WERI-Rb-1 (cell line): ENCODE data around the gene IRAK1.

Source experiments
- DNase-seq: peaks from one replicate; pipeline ENCODE4 v3.0.0-alpha.2; 2020
- H3K27ac ChIP-seq: fragments of 250-450 bp; sonication (Bioruptor Pico); 2 replicates; pipeline ENCODE4 v1.5.1; 2020; ENCODE audit warnings: mild to moderate bottlenecking, moderate library complexity
- H3K27me3 ChIP-seq: fragments of 250-450 bp; sonication (Bioruptor Pico); 2 replicates; pipeline ENCODE4 v1.5.1; 2021; ENCODE audit warnings: mild to moderate bottlenecking, low read depth, moderate library complexity; ENCODE audit not compliant: insufficient read depth, severe bottlenecking
- H3K36me3 ChIP-seq: fragments of 250-450 bp; sonication (Bioruptor Pico); 2 replicates; pipeline ENCODE4 v1.5.1; 2020; ENCODE audit warnings: mild to moderate bottlenecking, moderate library complexity
- H3K4me3 ChIP-seq: 2 replicates; pipeline ENCODE4 v1.5.1; 2011; ENCODE audit warnings: low read depth, mild to moderate bottlenecking, control low read depth, low read length
- H3K9me3 ChIP-seq: fragments of 250-450 bp; sonication (Bioruptor Pico); 2 replicates; pipeline ENCODE4 v1.5.1; 2021; ENCODE audit warnings: mild to moderate bottlenecking, moderate library complexity; ENCODE audit not compliant: severe bottlenecking
- TF ChIP-seq, protein P1 (sequence below): IDR thresholded peaks from 2 replicates; pipeline ENCODE4 v1.5.1; 2011; ENCODE audit warnings: low read depth, mild to moderate bottlenecking, control low read depth, inconsistent platforms, low read length

IRAK1 gene

DNA sequence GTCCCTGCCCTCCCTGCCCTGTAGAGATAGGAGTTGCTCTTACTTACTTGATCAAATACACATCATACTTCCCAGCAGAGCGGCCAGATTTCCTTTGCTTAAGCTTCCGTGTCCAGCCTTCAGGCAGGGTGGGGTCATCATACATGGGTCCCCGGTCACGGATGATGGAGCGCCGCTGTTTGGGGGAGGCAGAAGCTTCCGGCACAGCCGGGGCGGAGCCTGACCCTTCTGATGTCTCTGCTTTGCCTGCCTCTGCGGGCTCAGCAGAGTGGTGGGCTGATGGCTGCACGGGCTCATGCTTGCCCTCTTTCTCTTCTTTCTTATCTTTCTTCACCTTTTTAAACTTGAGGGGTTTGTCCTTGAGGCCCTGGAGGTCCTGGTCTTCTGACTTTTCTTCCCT lies 12.5 kb upstream of the IRAK1 start:
- no peak overlapping the region for H3K27ac ChIP-seq
- H3K36me3 ChIP-seq: peaks cover 76% of the 10 kb centered on the region
- H3K4me3 ChIP-seq: no peak overlapping the region
- TF ChIP-seq, protein P1, sequence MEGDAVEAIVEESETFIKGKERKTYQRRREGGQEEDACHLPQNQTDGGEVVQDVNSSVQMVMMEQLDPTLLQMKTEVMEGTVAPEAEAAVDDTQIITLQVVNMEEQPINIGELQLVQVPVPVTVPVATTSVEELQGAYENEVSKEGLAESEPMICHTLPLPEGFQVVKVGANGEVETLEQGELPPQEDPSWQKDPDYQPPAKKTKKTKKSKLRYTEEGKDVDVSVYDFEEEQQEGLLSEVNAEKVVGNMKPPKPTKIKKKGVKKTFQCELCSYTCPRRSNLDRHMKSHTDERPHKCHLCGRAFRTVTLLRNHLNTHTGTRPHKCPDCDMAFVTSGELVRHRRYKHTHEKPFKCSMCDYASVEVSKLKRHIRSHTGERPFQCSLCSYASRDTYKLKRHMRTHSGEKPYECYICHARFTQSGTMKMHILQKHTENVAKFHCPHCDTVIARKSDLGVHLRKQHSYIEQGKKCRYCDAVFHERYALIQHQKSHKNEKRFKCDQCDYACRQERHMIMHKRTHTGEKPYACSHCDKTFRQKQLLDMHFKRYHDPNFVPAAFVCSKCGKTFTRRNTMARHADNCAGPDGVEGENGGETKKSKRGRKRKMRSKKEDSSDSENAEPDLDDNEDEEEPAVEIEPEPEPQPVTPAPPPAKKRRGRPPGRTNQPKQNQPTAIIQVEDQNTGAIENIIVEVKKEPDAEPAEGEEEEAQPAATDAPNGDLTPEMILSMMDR: no peak
- peaks cover 12% of the 10 kb centered on the region for H3K27me3 ChIP-seq
- no peaks in the 10 kb centered on the region for H3K9me3 ChIP-seq
- DNase-seq: no peak

DNA sequence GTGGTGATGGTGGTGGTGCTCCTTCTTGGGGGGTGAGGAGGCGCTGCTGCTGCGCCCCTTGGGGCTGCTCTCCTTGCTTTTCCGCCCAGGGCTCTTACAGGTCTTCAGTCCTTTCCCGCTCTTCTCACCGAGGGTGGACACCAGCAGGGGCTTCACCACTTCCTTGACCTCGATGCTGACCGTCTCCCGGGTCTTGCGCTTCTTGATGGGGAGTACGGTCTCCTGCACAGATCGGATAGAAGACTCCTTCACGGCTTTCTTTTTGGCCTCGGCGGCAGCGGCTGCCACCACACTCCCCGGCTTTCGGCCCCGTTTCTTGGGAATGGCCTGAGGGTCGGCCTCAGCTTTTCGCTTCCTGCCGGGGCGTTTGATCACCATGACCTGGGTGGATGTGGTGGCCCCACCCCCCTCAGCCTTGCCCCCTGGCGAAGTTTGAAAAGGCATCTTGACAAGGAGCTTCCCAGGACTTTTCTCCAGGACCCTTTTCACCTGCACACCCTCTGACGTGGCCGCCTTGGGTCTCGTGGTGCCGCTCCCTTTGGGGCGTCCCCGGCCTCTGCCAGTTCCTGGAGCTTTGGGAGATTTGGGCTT lies 11.1 kb upstream of the IRAK1 start:
- no peak overlapping the region for H3K4me3 ChIP-seq
- no peaks in the 10 kb centered on the region for H3K9me3 ChIP-seq
- TF ChIP-seq, protein P1: no peak
- H3K36me3 ChIP-seq: peaks cover 72% of the 10 kb centered on the region
- peaks cover 12% of the 10 kb centered on the region for H3K27me3 ChIP-seq
- H3K27ac ChIP-seq: no peak overlapping the region
- no peak for DNase-seq

DNA sequence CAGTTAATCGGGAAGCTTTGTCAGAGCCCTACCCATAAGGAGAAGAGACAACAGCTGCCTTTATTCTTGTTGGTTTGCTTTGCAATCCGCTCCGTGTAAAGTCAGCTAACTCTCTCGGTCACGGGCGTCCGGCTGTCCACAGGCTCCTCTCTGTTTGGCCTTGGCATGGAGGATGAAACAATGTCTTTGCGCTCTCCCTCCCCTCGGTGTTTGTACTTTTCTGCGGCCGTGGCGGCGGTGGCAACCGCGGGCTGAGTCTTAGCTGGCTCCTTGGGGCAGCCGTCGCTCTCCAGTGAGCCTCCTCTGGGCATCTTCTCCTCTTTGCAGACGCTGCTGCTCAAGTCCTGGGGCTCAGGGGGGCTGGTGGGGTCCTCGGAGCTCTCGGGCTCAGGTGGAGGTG lies 10.6 kb upstream of the IRAK1 start:
- no peak overlapping the region for H3K27ac ChIP-seq
- H3K36me3 ChIP-seq: peaks cover 72% of the 10 kb centered on the region
- TF ChIP-seq, protein P1: no peak

DNA sequence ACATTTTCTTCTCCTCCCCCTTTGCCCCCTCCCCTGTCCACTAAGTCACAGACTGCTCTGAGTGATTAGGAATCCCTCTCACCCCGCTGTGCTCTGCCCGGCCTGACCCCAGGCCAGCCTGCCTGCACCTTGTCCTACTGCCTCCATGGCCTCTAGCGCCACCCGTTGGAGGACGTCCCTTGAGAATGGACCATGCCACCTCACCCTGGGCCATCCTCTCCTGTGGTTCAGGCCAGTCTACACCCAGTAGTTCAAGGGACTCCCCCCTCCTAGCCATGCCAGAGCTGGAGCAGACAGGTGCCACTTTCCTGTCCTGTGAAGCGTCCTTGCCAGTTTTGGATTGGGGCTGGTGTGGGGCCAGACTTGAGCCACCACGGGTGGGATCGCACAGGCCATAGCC lies 9.7 kb upstream of the IRAK1 start:
- no peak overlapping the region for H3K4me3 ChIP-seq
- H3K9me3 ChIP-seq: no peaks in the 10 kb centered on the region
- DNase-seq: peak; percentile 41
- H3K27ac ChIP-seq: no peak overlapping the region
- peaks cover 12% of the 10 kb centered on the region for H3K27me3 ChIP-seq
- peaks cover 67% of the 10 kb centered on the region for H3K36me3 ChIP-seq
- TF ChIP-seq, protein P1: peak; percentile 41; the same call in 1 of the 2 replicates

More for the DNA sequence above, 10.6 kb upstream of the IRAK1 start:
- Histone ChIP-seq H3K4me3 (no peak overlapping the region), H3K27me3 (peaks cover 12% of the 10 kb centered on the region), H3K9me3 (no peaks in the 10 kb centered on the region)
- DNase-seq: no peak

DNA sequence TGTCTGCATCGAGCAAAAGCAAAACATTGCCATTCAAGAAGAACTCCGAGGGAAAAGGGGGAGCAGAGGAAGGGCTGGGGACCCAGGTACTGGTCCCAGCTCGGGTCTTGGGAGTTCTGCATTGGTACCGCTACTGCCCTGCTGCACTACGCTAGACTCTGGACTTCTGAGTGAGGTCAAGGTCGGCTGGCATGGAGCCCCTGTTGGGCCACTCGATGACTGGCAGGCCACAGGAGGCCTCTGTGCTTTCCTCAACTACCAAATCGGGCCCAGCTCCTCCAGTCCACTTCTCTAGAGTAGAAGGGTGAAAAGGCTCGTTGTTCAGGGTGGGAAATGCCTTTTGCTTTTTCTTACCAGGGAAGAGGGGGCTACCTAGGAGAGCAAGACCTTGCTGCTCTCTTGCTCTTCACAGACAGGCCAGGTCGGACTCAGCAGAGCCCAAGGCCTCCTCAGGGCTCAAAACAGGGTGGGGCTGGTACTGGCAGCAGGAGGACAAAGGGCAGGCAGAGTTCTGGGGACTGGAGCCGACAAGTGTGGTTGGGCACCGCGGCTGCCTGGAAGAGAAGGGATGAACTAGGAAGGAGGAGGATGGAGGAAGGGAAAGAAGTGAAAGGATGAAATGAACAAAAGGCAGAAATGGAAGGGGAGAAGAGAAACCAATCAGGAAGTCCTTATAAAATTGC lies 8.9 kb upstream of the IRAK1 start:
- no peak overlapping the region for H3K27ac ChIP-seq
- H3K4me3 ChIP-seq: no peak overlapping the region
- no peaks in the 10 kb centered on the region for H3K9me3 ChIP-seq
- H3K27me3 ChIP-seq: peaks cover 15% of the 10 kb centered on the region
- peaks cover 64% of the 10 kb centered on the region for H3K36me3 ChIP-seq
- DNase-seq: no peak
- TF ChIP-seq, protein P1: no peak
